WTC11 (cell line): Measurements from ENCODE around the gene AR. TPM values are rescaled to one million over a fixed set of nuclear protein-coding genes. Genes with fewer than 3 reads are reported as not detected.

Experiments
- ATAC-seq: fragments of 200-7000 bp; cut with Tn5 transposase; 2 replicates; pipeline ENCODE4 v1.10.0; 2021; ENCODE audit warnings: mild to moderate bottlenecking, moderate library complexity
- CTCF ChIA-PET: fragments of 300-600 bp; sonication (Branson Sonifier 250); formaldehyde crosslinking; loops from one replicate; lab custom pipeline; 2021; ENCODE audit warnings: antibody characterized with exemption; lab: Charles Lee
- POLR2A ChIA-PET: fragments of 350-600 bp; sonication (Branson Sonifier 250); formaldehyde crosslinking; loops from one replicate; lab custom pipeline; 2021; ENCODE audit warnings: antibody characterized with exemption; lab: Charles Lee
- DNase-seq: peaks from one replicate; pipeline ENCODE4 v3.0.0; 2021; ENCODE audit warnings: low spot score
- H3K27ac Mint-ChIP-seq: 2 replicates; pipeline ENCODE4 v1.8.0; 2021; ENCODE audit warnings: mixed read lengths
- H3K27me3 Mint-ChIP-seq: 2 replicates; pipeline ENCODE4 v1.8.0; 2021; ENCODE audit warnings: low read depth, mild to moderate bottlenecking, moderate library complexity, mixed read lengths
- H3K36me3 Mint-ChIP-seq: 2 replicates; pipeline ENCODE4 v1.8.0; 2021; ENCODE audit warnings: mixed read lengths
- H3K4me1 Mint-ChIP-seq: 2 replicates; pipeline ENCODE4 v1.8.0; 2022; ENCODE audit warnings: mixed read lengths
- H3K4me3 Mint-ChIP-seq: 2 replicates; pipeline ENCODE4 v1.8.0; 2021; ENCODE audit warnings: mild to moderate bottlenecking, moderate library complexity, mixed read lengths
- H3K9me3 Mint-ChIP-seq: 2 replicates; pipeline ENCODE4 v1.8.0; 2021; ENCODE audit warnings: mixed read lengths
- AFF4 ChIP-seq: sonication (generic); formaldehyde crosslinking; IDR thresholded peaks from 2 replicates; pipeline ENCODE4 v1.8.1; 2023; ENCODE audit warnings: mild to moderate bottlenecking, missing genetic modification reagents, borderline replicate concordance
- ARID4B ChIP-seq: sonication (generic); formaldehyde crosslinking; IDR thresholded peaks from 2 replicates; pipeline ENCODE4 v1.8.0; 2023; ENCODE audit warnings: missing genetic modification reagents, mild to moderate bottlenecking, borderline replicate concordance
- ATF1 ChIP-seq: sonication (generic); formaldehyde crosslinking; IDR thresholded peaks from 2 replicates; pipeline ENCODE4 v1.8.1; 2023; ENCODE audit warnings: mild to moderate bottlenecking, moderate library complexity, missing genetic modification reagents
- CBFB ChIP-seq: sonication (generic); formaldehyde crosslinking; IDR thresholded peaks from 2 replicates; pipeline ENCODE4 v1.8.1; 2022; ENCODE audit warnings: mild to moderate bottlenecking, low read depth, missing genetic modification reagents
- CTCF ChIP-seq: fragments of 200-600 bp; IDR thresholded peaks from 2 replicates; pipeline ENCODE4 v1.8.0; 2022; ENCODE audit warnings: antibody characterized with exemption
- E2F1 ChIP-seq: sonication (generic); formaldehyde crosslinking; IDR thresholded peaks from 2 replicates; pipeline ENCODE4 v1.8.0; 2022; ENCODE audit warnings: mild to moderate bottlenecking, missing genetic modification reagents
- E2F4 ChIP-seq: sonication (generic); formaldehyde crosslinking; IDR thresholded peaks from 2 replicates; pipeline ENCODE4 v1.8.1; 2022; ENCODE audit warnings: low read depth, mild to moderate bottlenecking, moderate library complexity, missing genetic modification reagents, borderline replicate concordance
- ELF4 ChIP-seq: sonication (generic); formaldehyde crosslinking; IDR thresholded peaks from 2 replicates; pipeline ENCODE4 v1.8.1; 2022; ENCODE audit warnings: low read depth, mild to moderate bottlenecking, moderate library complexity, missing genetic modification reagents
- ERG ChIP-seq: fragments of 250-450 bp; sonication (Bioruptor Pico); IDR thresholded peaks from 2 replicates; pipeline ENCODE4 v1.8.0; 2021; ENCODE audit warnings: mild to moderate bottlenecking
- FOXP4 ChIP-seq: sonication (generic); formaldehyde crosslinking; IDR thresholded peaks from 2 replicates; pipeline ENCODE4 v1.8.0; 2022; ENCODE audit warnings: mild to moderate bottlenecking, missing genetic modification reagents
- JAZF1 ChIP-seq: fragments of 250-450 bp; sonication (Bioruptor Pico); IDR thresholded peaks from 2 replicates; pipeline ENCODE4 v1.9.0; 2021; ENCODE audit warnings: moderate library complexity, mild to moderate bottlenecking, inconsistent platforms
- MAX ChIP-seq: sonication (generic); formaldehyde crosslinking; IDR thresholded peaks from 2 replicates; pipeline ENCODE4 v1.8.0; 2022; ENCODE audit warnings: mild to moderate bottlenecking, missing genetic modification reagents
- MLX ChIP-seq: sonication (generic); formaldehyde crosslinking; IDR thresholded peaks from 2 replicates; pipeline ENCODE4 v1.8.1; 2023; ENCODE audit warnings: mild to moderate bottlenecking, missing genetic modification reagents, moderate library complexity
- NFE2L1 ChIP-seq: sonication (generic); formaldehyde crosslinking; IDR thresholded peaks from 2 replicates; pipeline ENCODE4 v1.8.1; 2023; ENCODE audit warnings: missing genetic modification reagents
- NR1H2 ChIP-seq: sonication (generic); formaldehyde crosslinking; IDR thresholded peaks from 2 replicates; pipeline ENCODE4 v1.9.0; 2021; ENCODE audit warnings: mild to moderate bottlenecking, moderate library complexity, missing genetic modification reagents
- SMAD3 ChIP-seq: sonication (generic); formaldehyde crosslinking; IDR thresholded peaks from 2 replicates; pipeline ENCODE4 v1.8.0; 2022; ENCODE audit warnings: missing genetic modification reagents, mild to moderate bottlenecking, borderline replicate concordance
- SP1 ChIP-seq: sonication (generic); formaldehyde crosslinking; conservative IDR thresholded peaks from 2 replicates; pipeline ENCODE4 v1.8.1; 2022; ENCODE audit warnings: missing genetic modification reagents
- USF2 ChIP-seq: sonication (generic); formaldehyde crosslinking; IDR thresholded peaks from 2 replicates; pipeline ENCODE4 v1.8.1; 2023; ENCODE audit warnings: mild to moderate bottlenecking, missing genetic modification reagents, moderate library complexity
- total RNA-seq: library from RNA; stranded (reverse); gene quantifications from 3 replicates; pipeline ENCODE4 v1.2.3, GENCODE V29; 2021

AR gene
- total RNA-seq, 1 experiment from 2014 or later = 10.3 TPM

GRCh38 chrX:67700602-67701001, 156.8 kb downstream of the AR start (continued):
- TF ChIP-seq SP1 (CRISPR knock-in tag) (no peak), FOXP4 (CRISPR knock-in tag) (no peak), ARID4B (no peak)

- POLR2A ChIA-PET = no interaction called here
- Mint-ChIP-seq H3K36me3 (peaks cover 25% of the 10 kb centered on the region), H3K27ac (no peak overlapping the region), H3K27me3 (no peaks in the 10 kb centered on the region), H3K4me3 (no peak overlapping the region), H3K9me3 (peaks cover 7% of the 10 kb centered on the region; the same call in 1 of the 2 replicates), H3K4me1 (no peaks in the 10 kb centered on the region)
- ATAC-seq (no peak), DNase-seq (no peak)
- CTCF ChIA-PET = no interaction called here
- TF ChIP-seq MAX (CRISPR knock-in tag) = no peak
- no peak for TF ChIP-seq USF2 (CRISPR knock-in tag)
- TF ChIP-seq ERG = no peak
- no peak for TF ChIP-seq CBFB (CRISPR knock-in tag)
- TF ChIP-seq SMAD3 (CRISPR knock-in tag) = no peak
- no peak for TF ChIP-seq NFE2L1 (CRISPR knock-in tag)
- TF ChIP-seq E2F1 (CRISPR knock-in tag) = no peak
- no peak for TF ChIP-seq JAZF1 (CRISPR knock-in tag)
- TF ChIP-seq ELF4 = no peak
- no peak for TF ChIP-seq CTCF
- TF ChIP-seq ATF1 (CRISPR knock-in tag) = no peak
- no peak for TF ChIP-seq NR1H2
- no peak for TF ChIP-seq E2F4 (CRISPR knock-in tag)
- no peak for TF ChIP-seq MLX
- no peak for TF ChIP-seq AFF4
Measured at GRCh38 chrX:67714004-67714403, 170.2 kb downstream of the AR start.
